Fibroblast of villous mesenchyme (primary cell): Measurements from ENCODE around the gene CDC14A. TPM values are rescaled to one million over a fixed set of nuclear protein-coding genes. Genes with fewer than 3 reads are reported as not detected.

Experiments used
- DNase-seq: peaks from one replicate; pipeline ENCODE4 v3.0.0-alpha.2; 2010; ENCODE audit warnings: low read depth
- H3K4me3 ChIP-seq: 2 replicates; pipeline ENCODE4 v1.5.1; 2011; ENCODE audit warnings: low read depth, mild to moderate bottlenecking, low read length
- total RNA-seq: library from RNA; depleted of rRNA; stranded (reverse); fragments of >200 nt; gene quantifications from 2 replicates; pipeline ENCODE4 v1.2.3, GENCODE V29; 2012
- TF ChIP-seq, protein P1 (sequence below): IDR thresholded peaks from 2 replicates; pipeline ENCODE4 v1.5.1; 2012; ENCODE audit warnings: low read depth, mild to moderate bottlenecking, low read length; ENCODE audit not compliant: insufficient read depth

The CDC14A gene
- total RNA-seq, 1 donor, result 5.2 TPM

DNA sequence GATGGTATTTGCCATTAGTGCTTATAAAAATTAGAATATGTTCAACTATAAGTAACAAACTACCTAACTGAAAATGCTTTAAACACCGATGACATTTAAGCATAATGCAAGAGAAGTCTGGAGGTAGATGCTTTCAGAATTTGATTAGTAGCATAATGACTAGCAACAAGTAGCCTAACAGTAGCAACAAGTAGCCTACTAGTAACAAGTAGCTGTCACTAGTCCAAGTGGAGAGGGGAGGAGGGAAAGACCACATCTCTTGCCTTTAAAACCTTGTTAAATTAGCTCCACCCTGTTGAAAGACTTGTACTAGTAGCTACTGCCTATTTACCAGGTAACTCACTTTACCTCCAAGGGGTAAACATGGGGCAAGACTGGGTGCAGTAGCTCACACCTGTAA, 193.5 kb downstream of the CDC14A start:
- TF ChIP-seq, protein P1, sequence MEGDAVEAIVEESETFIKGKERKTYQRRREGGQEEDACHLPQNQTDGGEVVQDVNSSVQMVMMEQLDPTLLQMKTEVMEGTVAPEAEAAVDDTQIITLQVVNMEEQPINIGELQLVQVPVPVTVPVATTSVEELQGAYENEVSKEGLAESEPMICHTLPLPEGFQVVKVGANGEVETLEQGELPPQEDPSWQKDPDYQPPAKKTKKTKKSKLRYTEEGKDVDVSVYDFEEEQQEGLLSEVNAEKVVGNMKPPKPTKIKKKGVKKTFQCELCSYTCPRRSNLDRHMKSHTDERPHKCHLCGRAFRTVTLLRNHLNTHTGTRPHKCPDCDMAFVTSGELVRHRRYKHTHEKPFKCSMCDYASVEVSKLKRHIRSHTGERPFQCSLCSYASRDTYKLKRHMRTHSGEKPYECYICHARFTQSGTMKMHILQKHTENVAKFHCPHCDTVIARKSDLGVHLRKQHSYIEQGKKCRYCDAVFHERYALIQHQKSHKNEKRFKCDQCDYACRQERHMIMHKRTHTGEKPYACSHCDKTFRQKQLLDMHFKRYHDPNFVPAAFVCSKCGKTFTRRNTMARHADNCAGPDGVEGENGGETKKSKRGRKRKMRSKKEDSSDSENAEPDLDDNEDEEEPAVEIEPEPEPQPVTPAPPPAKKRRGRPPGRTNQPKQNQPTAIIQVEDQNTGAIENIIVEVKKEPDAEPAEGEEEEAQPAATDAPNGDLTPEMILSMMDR, result no peak
- DNase-seq, result no peak
- H3K4me3 ChIP-seq, result no peak overlapping the region

DNA sequence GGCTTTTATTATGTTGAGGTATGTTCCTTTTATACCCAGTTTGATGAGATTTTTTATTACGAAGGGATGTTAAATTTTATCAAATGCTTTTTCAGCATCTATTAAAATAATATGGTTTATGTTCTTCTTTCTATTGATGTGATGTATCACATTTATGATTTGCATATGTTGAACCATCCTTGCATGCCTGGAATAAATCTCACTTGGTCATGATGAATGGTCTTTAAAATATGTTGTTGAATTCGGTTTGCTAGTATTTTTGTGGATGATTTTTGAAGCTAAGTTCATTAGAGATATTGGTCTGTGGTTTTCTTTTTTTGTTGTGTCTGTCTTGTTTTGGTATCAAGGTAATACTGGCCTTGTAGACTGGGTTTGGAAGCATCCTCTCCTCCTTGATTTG, 199.7 kb downstream of the CDC14A start:
- no peak overlapping the region for H3K4me3 ChIP-seq
- TF ChIP-seq, protein P1, result no peak
- no peak for DNase-seq

DNA sequence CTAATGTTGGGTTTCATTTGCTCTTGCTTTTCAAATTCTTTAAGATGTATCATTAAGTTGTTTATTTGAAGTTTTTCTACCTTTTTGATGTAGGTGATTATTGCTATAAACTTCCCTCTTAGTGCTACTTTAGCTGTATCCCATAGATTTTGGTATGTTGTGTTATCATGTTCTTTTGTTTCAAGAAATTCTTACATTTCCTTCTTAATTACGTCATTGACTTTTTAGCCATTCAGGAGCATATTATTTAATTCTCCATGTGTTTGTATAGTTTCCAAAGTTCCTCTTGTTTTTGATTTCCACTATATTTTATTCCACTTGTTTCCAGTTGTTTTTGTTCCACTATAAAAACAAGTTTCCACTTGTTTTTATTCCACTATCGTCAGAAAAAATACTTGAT, 200.6 kb downstream of the CDC14A start:
- DNase-seq, result no peak
- H3K4me3 ChIP-seq, result no peak overlapping the region
- TF ChIP-seq, protein P1, result no peak

DNA sequence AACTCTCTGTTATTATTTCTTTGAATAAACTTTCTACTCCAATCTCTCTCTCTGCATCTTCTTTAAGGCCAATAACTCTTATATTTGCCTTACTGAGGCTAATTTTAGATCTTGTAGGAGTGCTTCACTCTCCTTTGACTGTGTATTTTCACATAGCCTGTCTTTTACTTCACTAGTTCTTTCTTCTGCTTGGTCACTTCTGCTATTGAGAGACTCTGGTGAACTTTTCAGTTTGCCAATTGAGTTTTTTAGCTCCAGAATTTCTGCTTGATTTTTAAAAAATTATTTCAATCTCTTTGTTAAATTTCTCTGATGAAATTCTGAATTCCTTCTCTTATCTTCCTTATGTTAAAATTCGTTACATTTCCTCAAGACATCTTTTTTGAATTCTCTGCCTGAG, 203.9 kb downstream of the CDC14A start:
- H3K4me3 ChIP-seq, result no peak overlapping the region
- TF ChIP-seq, protein P1, result no peak
- DNase-seq, result no peak

DNA sequence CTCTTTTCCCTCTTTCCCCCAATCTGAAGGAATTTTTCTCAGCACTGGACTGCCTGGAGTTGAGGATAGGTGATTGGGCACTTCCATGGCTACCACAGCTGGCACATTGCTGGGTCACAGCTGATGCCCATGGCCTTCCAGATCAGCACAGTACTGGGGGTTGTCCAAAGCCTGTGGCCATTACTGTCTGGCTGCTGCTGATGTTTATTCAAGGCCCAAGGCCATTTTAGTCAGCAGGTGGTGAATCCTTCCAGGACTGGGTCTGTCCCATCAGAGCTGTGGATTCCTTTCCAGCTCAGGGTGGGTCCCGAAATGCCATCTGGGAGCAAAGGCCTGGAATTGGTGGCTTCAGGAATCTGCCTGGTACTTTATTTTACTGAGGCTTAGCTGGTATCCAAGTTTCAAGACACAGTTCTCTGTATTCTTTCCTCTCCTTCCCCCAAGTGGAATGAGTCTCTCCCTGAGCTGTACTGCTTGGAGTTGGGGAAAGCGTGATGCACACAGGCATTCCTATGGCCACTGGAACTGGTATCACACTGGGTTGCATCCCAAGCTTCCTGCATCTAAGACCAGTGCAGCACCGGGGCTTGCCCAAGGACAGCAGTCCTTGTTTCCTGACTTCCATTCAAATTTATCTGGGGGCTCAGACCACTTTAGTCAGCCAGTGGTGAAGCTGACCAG, 204.8 kb downstream of the CDC14A start:
- TF ChIP-seq, protein P1, result no peak
- H3K4me3 ChIP-seq, result no peak overlapping the region
- no peak for DNase-seq

DNA sequence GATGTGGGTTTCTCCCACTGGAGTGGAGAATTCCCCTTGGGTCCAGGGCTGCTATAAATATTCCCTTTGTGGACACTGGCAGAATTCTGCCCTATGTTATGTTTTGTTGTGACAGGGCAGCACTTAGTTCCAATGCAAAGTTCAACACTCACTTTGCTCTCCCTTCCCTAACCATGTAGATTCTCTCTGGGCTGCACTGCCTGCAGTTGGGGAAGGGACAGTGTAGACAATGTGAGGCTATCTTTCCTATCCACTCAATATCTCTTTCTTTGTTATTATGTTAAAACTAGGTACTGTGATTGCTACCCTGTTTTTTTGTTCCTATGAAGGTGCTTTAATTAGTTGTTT, 205.3 kb downstream of the CDC14A start:
- no peak overlapping the region for H3K4me3 ChIP-seq
- DNase-seq, result no peak
- TF ChIP-seq, protein P1, result no peak

DNA sequence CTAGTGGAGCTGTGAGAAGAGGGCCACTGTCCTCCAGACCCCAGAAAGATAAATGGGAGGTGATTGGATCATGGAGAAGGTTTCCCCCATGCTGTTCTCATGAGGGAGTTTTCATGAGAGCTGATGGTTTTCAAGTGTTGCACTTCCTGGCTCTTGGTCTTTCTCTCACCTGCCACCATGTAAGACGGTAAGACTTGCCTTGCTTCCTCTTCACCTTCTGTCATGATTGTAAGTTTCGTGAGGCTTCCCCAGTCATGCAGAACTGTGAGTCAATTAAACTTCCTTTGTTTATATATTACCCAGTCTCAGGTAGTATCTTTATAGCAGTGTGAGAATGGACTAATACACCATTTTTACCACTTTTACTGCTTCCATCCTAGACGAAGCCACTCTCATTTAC, 213.2 kb downstream of the CDC14A start:
- no peak for DNase-seq
- TF ChIP-seq, protein P1, result no peak
- no peak overlapping the region for H3K4me3 ChIP-seq
